ENCODE measurements around the gene RFPL3.
"Not testable (repeated sequence)": the region's sequence is repeated elsewhere in the genome, so short reads cannot be mapped to it uniquely, and the experiment has no call there.

RFPL3 gene

GRCh38 chr22:32354360-32355351 lies 3.0 kb upstream of the RFPL3 start:
- no peak for DNase-seq

GRCh38 chr22:32355760-32356159 lies 1.9 kb upstream of the RFPL3 start:
- no peak for DNase-seq

- not testable (repeated sequence) for DNase-seq
These were observed 2.4 kb downstream of the RFPL3 start for GRCh38 chr22:32360096-32360495.

GRCh38 chr22:32361257-32361656 lies 3.6 kb downstream of the RFPL3 start:
- no peak for DNase-seq

GRCh38 chr22:32364210-32364609 lies 6.5 kb downstream of the RFPL3 start:
- DNase-seq: no peak

GRCh38 chr22:32375678-32376450 lies 18.2 kb downstream of the RFPL3 start:
- no peak for DNase-seq

GRCh38 chr22:32376681-32377080 lies 19.0 kb downstream of the RFPL3 start:
- DNase-seq: no peak

- no peak for DNase-seq
These were observed 21.1 kb downstream of the RFPL3 start for GRCh38 chr22:32378707-32379272.

GRCh38 chr22:32380991-32381390 lies 23.3 kb downstream of the RFPL3 start:
- DNase-seq: no peak

- DNase-seq: no peak
These were observed 28.0 kb downstream of the RFPL3 start for GRCh38 chr22:32385681-32386080.

- DNase-seq: no peak
These were observed 32.0 kb downstream of the RFPL3 start for GRCh38 chr22:32389685-32390084.

GRCh38 chr22:32395107-32395506 lies 37.4 kb downstream of the RFPL3 start:
- no peak for DNase-seq

- no peak for DNase-seq
These were observed 38.6 kb downstream of the RFPL3 start for GRCh38 chr22:32396255-32396654.

- no peak for DNase-seq
These were observed 39.1 kb downstream of the RFPL3 start for GRCh38 chr22:32396746-32397145.

- DNase-seq: no peak
These were observed 43.8 kb downstream of the RFPL3 start for GRCh38 chr22:32401486-32401885.

GRCh38 chr22:32404021-32404420 lies 46.4 kb downstream of the RFPL3 start:
- DNase-seq: no peak

- DNase-seq: no peak
These were observed 49.6 kb downstream of the RFPL3 start for GRCh38 chr22:32407312-32407711.

GRCh38 chr22:32407936-32408335 lies 50.3 kb downstream of the RFPL3 start:
- DNase-seq: no peak

GRCh38 chr22:32409977-32410376 lies 52.3 kb downstream of the RFPL3 start:
- DNase-seq: no peak

GRCh38 chr22:32410459-32410858 lies 52.8 kb downstream of the RFPL3 start:
- no peak for DNase-seq

Data from central memory CD4-positive, alpha-beta T cell (primary cell).